H1 (cell line): ENCODE measurements around the gene RAD9A. TPM values are rescaled to one million over a fixed set of nuclear protein-coding genes. Genes with fewer than 3 reads are reported as not detected.

ENCODE experiments used
- CTCF ChIA-PET: fragments of 300-600 bp; sonication (Branson Sonifier 250); formaldehyde crosslinking; loops from one replicate; lab custom pipeline; 2021; ENCODE audit not compliant: partially characterized antibody; lab: Charles Lee
- POLR2A ChIA-PET: fragments of 300-600 bp; sonication (Branson Sonifier 250); formaldehyde crosslinking; loops from one replicate; lab custom pipeline; 2021; ENCODE audit warnings: inconsistent platforms; ENCODE audit not compliant: partially characterized antibody; lab: Charles Lee
- DNase-seq, 2 experiments: peaks; one replicate each; pipeline versions ENCODE4 v3.0.0 to v3.0.0-alpha.2; 2010 to 2022; ENCODE audit warnings: low spot score in 2 of 2, low read depth in 1 of 2, mixed read lengths in 1 of 2
- FAIRE-seq: peaks from 2 replicates; lab custom pipeline; 2011; peaks lifted over from hg19 to GRCh38; lab: Jason Lieb, UNC
- H2AFZ ChIP-seq: 2 replicates; pipeline ENCODE4 v1.8.1; 2012; ENCODE audit warnings: low read length, inconsistent platforms
- H2AK5ac ChIP-seq: 2 replicates; pipeline ENCODE4 v1.6.1; 2013; ENCODE audit warnings: low read depth, low read length
- H2BK120ac ChIP-seq: replicated peaks from 2 replicates; pipeline ENCODE3; 2013; ENCODE audit warnings: low read depth, low read length, inconsistent platforms
- H2BK12ac ChIP-seq: 2 replicates; pipeline ENCODE4 v1.6.1; 2013; ENCODE audit warnings: low read depth, low read length
- H2BK15ac ChIP-seq: 2 replicates; pipeline ENCODE4 v1.6.1; 2013; ENCODE audit warnings: low read length
- H2BK20ac ChIP-seq: 2 replicates; pipeline ENCODE4 v1.6.1; 2013; ENCODE audit warnings: low read length
- H2BK5ac ChIP-seq: 2 replicates; pipeline ENCODE4 v1.6.1; 2013; ENCODE audit warnings: low read depth, low read length
- H3K14ac ChIP-seq: 2 replicates; pipeline ENCODE4 v1.6.1; 2013; ENCODE audit warnings: inconsistent platforms; ENCODE audit not compliant: insufficient read length
- H3K18ac ChIP-seq: 2 replicates; pipeline ENCODE4 v1.6.1; 2013; ENCODE audit warnings: low read length; ENCODE audit errors: extremely low read depth
- H3K23ac ChIP-seq: 2 replicates; pipeline ENCODE4 v1.6.1; 2013; ENCODE audit warnings: inconsistent platforms; ENCODE audit not compliant: insufficient read length
- H3K23me2 ChIP-seq: 2 replicates; pipeline ENCODE4 v1.6.1; 2013; ENCODE audit warnings: low read depth, low read length
- H3K27ac ChIP-seq: 2 replicates; pipeline ENCODE4 v1.6.1; 2011; ENCODE audit warnings: low read depth, low read length, inconsistent platforms
- H3K27me3 ChIP-seq, 4 experiments: replicated peaks in 1 of 4; 1 replicate in 1 of 4; 2 replicates in 3 of 4; pipeline versions ENCODE4 v1.6.1 to v1.8.1; 2011 to 2013; ENCODE audit warnings: low read length in 3 of 4, mild to moderate bottlenecking in 3 of 4, inconsistent platforms in 2 of 4, mixed read lengths in 2 of 4, moderate library complexity in 1 of 4; ENCODE audit not compliant: control insufficient read depth in 3 of 4, insufficient read depth in 3 of 4; ENCODE audit errors: extremely low read depth in 1 of 4
- H3K36me3 ChIP-seq, 4 experiments: 2 replicates each; pipeline versions ENCODE4 v1.6.1 to v1.8.1; 2011 to 2013; ENCODE audit warnings: mild to moderate bottlenecking in 4 of 4, low read length in 3 of 4, moderate library complexity in 2 of 4, control low read depth in 1 of 4, inconsistent platforms in 1 of 4; ENCODE audit not compliant: insufficient read depth in 4 of 4, control insufficient read depth in 2 of 4
- H3K4ac ChIP-seq: replicated peaks from 2 replicates; pipeline ENCODE3; 2013; ENCODE audit warnings: low read length, low read depth, mixed read lengths, inconsistent platforms; ENCODE audit not compliant: insufficient read length
- H3K4me1 ChIP-seq, 4 experiments: replicated peaks in 1 of 4; 1 replicate in 1 of 4; 2 replicates in 3 of 4; pipeline versions ENCODE4 v1.6.1 to v1.8.1; 2011 to 2013; ENCODE audit warnings: low read length in 3 of 4, inconsistent platforms in 2 of 4, mixed read lengths in 1 of 4; ENCODE audit not compliant: insufficient read depth in 4 of 4, control insufficient read depth in 3 of 4
- H3K4me2 ChIP-seq, 2 experiments: 2 replicates each; pipeline versions ENCODE4 v1.6.1 to v1.8.1; 2011 to 2013; ENCODE audit warnings: low read depth in 2 of 2, low read length in 2 of 2, control low read depth in 1 of 2, inconsistent platforms in 1 of 2, mild to moderate bottlenecking in 1 of 2; ENCODE audit not compliant: insufficient read depth in 1 of 2
- H3K4me3 ChIP-seq, 4 experiments: fragments of 200-600, 300-600 bp in 1 of 4; sonication (generic), shearing (Covaris generic), sonication (Bioruptor Twin) in 1 of 4; 2 replicates each; pipeline versions ENCODE4 v1.5.1 to v1.8.1; 2011 to 2016; ENCODE audit warnings: low read length in 4 of 4, low read depth in 3 of 4, control low read depth in 2 of 4, inconsistent platforms in 2 of 4, mild to moderate bottlenecking in 2 of 4, mixed read lengths in 1 of 4, moderate library complexity in 1 of 4; ENCODE audit not compliant: insufficient read depth in 2 of 4; ENCODE audit errors: extremely low read depth in 1 of 4
- H3K56ac ChIP-seq: replicated peaks from 2 replicates; pipeline ENCODE3; 2013; ENCODE audit warnings: low read depth, mild to moderate bottlenecking, mixed read lengths, low read length, inconsistent platforms; ENCODE audit not compliant: insufficient read length
- H3K79me1 ChIP-seq: 2 replicates; pipeline ENCODE4 v1.6.1; 2013; ENCODE audit warnings: low read depth, low read length, control low read depth
- H3K79me2 ChIP-seq, 2 experiments: 2 replicates each; pipeline versions ENCODE4 v1.6.1 to v1.8.1; 2012 to 2013; ENCODE audit warnings: low read length in 2 of 2, mild to moderate bottlenecking in 2 of 2, inconsistent platforms in 1 of 2; ENCODE audit not compliant: insufficient read depth in 2 of 2, control insufficient read depth in 1 of 2
- H3K9ac ChIP-seq, 4 experiments: replicated peaks in 1 of 4; 1 replicate in 1 of 4; 2 replicates in 3 of 4; pipeline versions ENCODE4 v1.6.1 to v1.8.1; 2011 to 2013; ENCODE audit warnings: low read depth in 3 of 4, low read length in 3 of 4, control low read depth in 2 of 4, mild to moderate bottlenecking in 2 of 4, moderate library complexity in 2 of 4, inconsistent platforms in 1 of 4; ENCODE audit errors: extremely low read depth in 1 of 4
- H3K9me3 ChIP-seq, 2 experiments: 2 replicates each; pipeline versions ENCODE4 v1.6.1 to v1.8.1; 2012 to 2013; ENCODE audit warnings: mild to moderate bottlenecking in 2 of 2, moderate library complexity in 2 of 2, control low read depth in 1 of 2, inconsistent platforms in 1 of 2, low read depth in 1 of 2, low read length in 1 of 2, mixed read lengths in 1 of 2; ENCODE audit not compliant: insufficient read depth in 2 of 2
- H4K20me1 ChIP-seq, 2 experiments: replicated peaks in 1 of 2; 2 replicates each; pipeline versions ENCODE3 to v1.8.1; 2011 to 2013; ENCODE audit warnings: inconsistent platforms in 2 of 2, low read length in 2 of 2, mild to moderate bottlenecking in 1 of 2; ENCODE audit not compliant: insufficient read depth in 2 of 2, control insufficient read depth in 1 of 2
- H4K5ac ChIP-seq: 2 replicates; pipeline ENCODE4 v1.6.1; 2013; ENCODE audit warnings: low read length, low read depth, mixed read lengths, inconsistent platforms; ENCODE audit not compliant: insufficient read length
- H4K8ac ChIP-seq: 2 replicates; pipeline ENCODE4 v1.8.0; 2013; ENCODE audit warnings: mild to moderate bottlenecking, moderate library complexity, low read length, inconsistent platforms; ENCODE audit not compliant: insufficient read depth; ENCODE audit errors: extremely low read depth
- H4K91ac ChIP-seq: replicated peaks from 2 replicates; pipeline ENCODE3; 2013; ENCODE audit warnings: low read length, mixed read lengths, inconsistent platforms; ENCODE audit not compliant: insufficient read length
- BACH1 ChIP-seq: IDR thresholded peaks from 2 replicates; pipeline ENCODE4 v1.6.1; 2012; ENCODE audit warnings: low read length, improper control_type of control experiment
- BRCA1 ChIP-seq: IDR thresholded peaks from 2 replicates; pipeline ENCODE4 v1.6.1; 2012; ENCODE audit warnings: low read depth, low read length, improper control_type of control experiment
- CHD2 ChIP-seq: IDR thresholded peaks from 2 replicates; pipeline ENCODE4 v1.6.1; 2012; ENCODE audit warnings: low read length, improper control_type of control experiment
- EGR1 ChIP-seq: IDR thresholded peaks from 2 replicates; pipeline ENCODE4 v1.6.1; 2011; ENCODE audit warnings: low read depth, low read length, borderline replicate concordance
- HDAC6 ChIP-seq: IDR thresholded peaks from one replicate; pipeline ENCODE4 v1.7.1; 2012; ENCODE audit warnings: low read depth, mild to moderate bottlenecking, inconsistent platforms, low read length, moderate library complexity
- MAFK ChIP-seq: IDR thresholded peaks from 2 replicates; pipeline ENCODE4 v1.6.1; 2012; ENCODE audit warnings: low read depth, mild to moderate bottlenecking, improper control_type of control experiment, low read length
- SIRT6 ChIP-seq: IDR thresholded peaks from one replicate; pipeline ENCODE4 v1.7.1; 2012; ENCODE audit warnings: low read length, inconsistent platforms
- WGBS, 2 experiments: shearing (Covaris generic) in 1 of 2; methylation state at CpG; one replicate each; pipeline versions ENCODE4 v1.1.6 to v1.1.7; 2013 to 2015; ENCODE audit warnings: low lambda C conversion rate in 2 of 2, mixed read lengths in 2 of 2, inconsistent platforms in 1 of 2, low coverage in 1 of 2, missing lambda C conversion rate in 1 of 2; ENCODE audit not compliant: insufficient replicate concordance in 2 of 2, insufficient coverage in 1 of 2, insufficient read length in 1 of 2; ENCODE audit errors: extremely low coverage in 1 of 2, missing lambda C conversion rate in 1 of 2; 5-methylcytosine and 5-hydroxymethylcytosine counted together
- polyA plus RNA-seq, 7 experiments: library from polyadenylated mRNA; depleted of rRNA in 3 of 7; stranded (reverse) in 5 of 7; unstranded in 2 of 7; fragments of >200 nt in 5 of 7; fragments of 200-250 nt in 2 of 7; gene quantifications; 1 replicate in 5 of 7; 2 replicates in 1 of 7; 4 replicates in 1 of 7; pipeline versions ENCODE4 v1.2.1 to v1.2.3, GENCODE V29; 2011 to 2013; ENCODE audit warnings: missing spikeins in 2 of 7, mixed read lengths in 2 of 7
- total RNA-seq: library from RNA; stranded (reverse); fragmentation: NEBNext Ultra II Directional; extraction: Animal tissue kit (Norgen Biotek cat#: 25700); gene quantifications from 2 replicates; pipeline ENCODE4 v1.2.1, GENCODE V29; 2021
- TF ChIP-seq, protein P1 (sequence below), 3 experiments: IDR thresholded peaks; 1 replicate in 2 of 3; 2 replicates in 1 of 3; pipeline versions ENCODE4 v1.5.1 to v1.6.1; 2011; ENCODE audit warnings: low read length in 3 of 3, mild to moderate bottlenecking in 3 of 3, inconsistent platforms in 2 of 3, low read depth in 1 of 3, moderate library complexity in 1 of 3; ENCODE audit not compliant: insufficient read depth in 1 of 3; ENCODE audit errors: control extremely low read depth in 1 of 3
- TF ChIP-seq, protein P2 (sequence below): IDR thresholded peaks from 2 replicates; pipeline ENCODE4 v1.6.1; 2012; ENCODE audit warnings: inconsistent platforms

RAD9A gene
- total and polyA plus RNA-seq, 2 of the 8 experiments (the other 6 are each of a cell fraction or from before 2014, with no cell fraction given) = 22.2 to 25.5 TPM

DNA sequence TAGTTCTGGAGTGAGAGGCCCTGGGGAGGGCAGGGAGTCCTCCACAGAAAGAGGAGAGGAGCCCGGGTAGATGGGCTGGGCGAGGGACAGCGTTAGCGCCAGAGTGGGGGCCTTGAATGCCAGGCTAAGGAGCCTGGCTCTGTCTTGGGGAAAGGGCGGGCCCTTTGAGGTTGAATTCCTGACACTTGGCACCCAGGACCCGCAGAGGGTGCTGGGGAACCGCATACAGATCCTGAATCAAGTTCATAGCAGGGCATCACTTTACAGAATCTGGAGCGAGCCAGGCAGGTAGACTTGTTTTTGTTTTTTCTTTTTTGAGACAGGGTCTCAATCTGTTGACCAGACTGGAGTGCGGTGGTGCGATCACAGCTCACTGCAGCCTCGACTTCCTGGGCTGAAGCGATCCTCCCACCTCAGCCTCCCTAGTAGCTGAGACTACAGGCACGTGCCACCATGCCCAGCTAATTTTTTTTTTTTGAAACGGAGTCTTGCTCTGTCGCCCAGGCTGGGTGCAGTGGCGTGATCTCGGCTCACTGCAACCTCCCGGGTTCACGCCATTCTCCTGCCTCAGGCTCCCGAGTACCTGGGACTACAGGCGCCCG lies 29.7 kb downstream of the RAD9A start:
- DNase-seq (no peak), FAIRE-seq (no peak)
- no peak overlapping the region for H2BK5ac ChIP-seq
- no peak overlapping the region for H3K56ac ChIP-seq
- H3K79me1 ChIP-seq = no peaks in the 10 kb centered on the region
- ChIA-PET POLR2A (interaction anchor here (0.8 to 10.2 kb wide), 8 partner anchors 9 to 68 kb away, joined by 3 to 104 read pairs (median 4); partner anchors contain the start of genes PPP1CA, PTPRCAP and RAD9A), CTCF (interaction anchor here (0.6 to 0.7 kb wide), 3 partner anchors 21 to 40 kb away, joined by 3 to 5 read pairs (median 3); no protein-coding TSS in a partner anchor)
- H3K4ac ChIP-seq = no peak overlapping the region
- H4K20me1 ChIP-seq = peaks cover 0 to 3% of the 10 kb centered on the region in 2 experiments
- no peak overlapping the region for H4K91ac ChIP-seq
- H3K27ac ChIP-seq = no peak overlapping the region
- H4K5ac ChIP-seq = no peak overlapping the region
- peaks cover 10% of the 10 kb centered on the region; the same call in 1 of the 2 replicates for H3K23me2 ChIP-seq
- 71% methylated on average over 22 of the region's 22 CpGs; no CpG with 5 or more reads in 1 of the 2 experiments for WGBS, 2 experiments
- peak overlapping the region in 2 of 4 experiments; percentile 7 to 64; a peak in 3 of 8 replicates for H3K4me3 ChIP-seq
- H4K8ac ChIP-seq = no peak overlapping the region; the same call in 1 of the 2 replicates
- H3K14ac ChIP-seq = no peak overlapping the region
- peaks cover 0 to 8% (median 5%) of the 10 kb centered on the region in 4 experiments; a peak in 4 of 7 replicates for H3K27me3 ChIP-seq
- H3K79me2 ChIP-seq = no peaks in the 10 kb centered on the region
- H2AK5ac ChIP-seq = no peak overlapping the region
- 0 out of 2 replicates have a peak overlapping the region, but pooled peaks have one; percentile 29 for H2BK15ac ChIP-seq
- H2BK12ac ChIP-seq = no peak overlapping the region
- H3K23ac ChIP-seq = no peak overlapping the region
- no peaks in the 10 kb centered on the region for H3K36me3 ChIP-seq
- no peak overlapping the region for H3K9ac ChIP-seq
- no peaks in the 10 kb centered on the region for H3K9me3 ChIP-seq
- TF ChIP-seq, protein P1, sequence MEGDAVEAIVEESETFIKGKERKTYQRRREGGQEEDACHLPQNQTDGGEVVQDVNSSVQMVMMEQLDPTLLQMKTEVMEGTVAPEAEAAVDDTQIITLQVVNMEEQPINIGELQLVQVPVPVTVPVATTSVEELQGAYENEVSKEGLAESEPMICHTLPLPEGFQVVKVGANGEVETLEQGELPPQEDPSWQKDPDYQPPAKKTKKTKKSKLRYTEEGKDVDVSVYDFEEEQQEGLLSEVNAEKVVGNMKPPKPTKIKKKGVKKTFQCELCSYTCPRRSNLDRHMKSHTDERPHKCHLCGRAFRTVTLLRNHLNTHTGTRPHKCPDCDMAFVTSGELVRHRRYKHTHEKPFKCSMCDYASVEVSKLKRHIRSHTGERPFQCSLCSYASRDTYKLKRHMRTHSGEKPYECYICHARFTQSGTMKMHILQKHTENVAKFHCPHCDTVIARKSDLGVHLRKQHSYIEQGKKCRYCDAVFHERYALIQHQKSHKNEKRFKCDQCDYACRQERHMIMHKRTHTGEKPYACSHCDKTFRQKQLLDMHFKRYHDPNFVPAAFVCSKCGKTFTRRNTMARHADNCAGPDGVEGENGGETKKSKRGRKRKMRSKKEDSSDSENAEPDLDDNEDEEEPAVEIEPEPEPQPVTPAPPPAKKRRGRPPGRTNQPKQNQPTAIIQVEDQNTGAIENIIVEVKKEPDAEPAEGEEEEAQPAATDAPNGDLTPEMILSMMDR (IDR thresholded peaks at IDR 0.05; ENCODE audit: control extremely low read depth in 1 of 3, insufficient read depth in 1 of 3, low read depth in 1 of 3, low read length in 3 of 3) = no peak
- TF ChIP-seq BRCA1 = no peak
- TF ChIP-seq, protein P2, sequence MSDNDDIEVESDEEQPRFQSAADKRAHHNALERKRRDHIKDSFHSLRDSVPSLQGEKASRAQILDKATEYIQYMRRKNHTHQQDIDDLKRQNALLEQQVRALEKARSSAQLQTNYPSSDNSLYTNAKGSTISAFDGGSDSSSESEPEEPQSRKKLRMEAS = no peak
- no peak for TF ChIP-seq BACH1
- TF ChIP-seq SIRT6 = no peak
- TF ChIP-seq EGR1 = no peak
- no peak for TF ChIP-seq MAFK
- no peak for TF ChIP-seq CHD2
- TF ChIP-seq HDAC6 = no peak
- H2BK120ac ChIP-seq = no peak overlapping the region
- no peak overlapping the region for H3K18ac ChIP-seq
- H2BK20ac ChIP-seq = no peak overlapping the region
- H2AFZ ChIP-seq = 0 out of 2 replicates have a peak overlapping the region, but pooled peaks have one; percentile 16
- H3K4me2 ChIP-seq = peak overlapping the region in 1 of 2 experiments; percentile 59; a peak in 3 of 4 replicates
- peaks cover 0 to 8% (median 4%) of the 10 kb centered on the region in 4 experiments; a peak in 4 of 7 replicates for H3K4me1 ChIP-seq
